IPS-18c (cell line): Measurements from ENCODE around the gene MAPK6.
"Not testable (repeated sequence)": the region's sequence is repeated elsewhere in the genome, so short reads cannot be mapped to it uniquely, and the experiment has no call there.

Source experiments
- H3K4me3 ChIP-seq: 2 replicates; pipeline ENCODE4 v1.7.0; 2013; ENCODE audit warnings: low read depth, mild to moderate bottlenecking, low read length, moderate library complexity; ENCODE audit not compliant: insufficient read depth
- H3K9me3 ChIP-seq: one replicate; pipeline ENCODE4 v1.6.1; 2013; ENCODE audit warnings: mild to moderate bottlenecking, low read length, moderate library complexity; ENCODE audit not compliant: control insufficient read depth, insufficient read depth

The MAPK6 gene

GRCh38 chr15:52086011-52086786 is 67.2 kb downstream of the MAPK6 start:
- Histone ChIP-seq H3K4me3 (no peak overlapping the region), H3K9me3 (no peaks in the 10 kb centered on the region)

GRCh38 chr15:52090193-52090592 is 71.2 kb downstream of the MAPK6 start:
- no peaks in the 10 kb centered on the region for H3K9me3 ChIP-seq
- no peak overlapping the region for H3K4me3 ChIP-seq

- H3K4me3 ChIP-seq = no peak overlapping the region
These were observed 74.1 kb downstream of the MAPK6 start for GRCh38 chr15:52093167-52093538.

GRCh38 chr15:52093539-52094510 is 74.8 kb downstream of the MAPK6 start:
- Histone ChIP-seq H3K9me3 (no peaks in the 10 kb centered on the region), H3K4me3 (no peak overlapping the region)

More at GRCh38 chr15:52093167-52093538, 74.1 kb downstream of the MAPK6 start:
- no peaks in the 10 kb centered on the region for H3K9me3 ChIP-seq

GRCh38 chr15:52094811-52095584 is 76.0 kb downstream of the MAPK6 start:
- no peaks in the 10 kb centered on the region for H3K9me3 ChIP-seq

GRCh38 chr15:52095597-52096262 is 76.7 kb downstream of the MAPK6 start:
- no peak overlapping the region for H3K4me3 ChIP-seq
- no peaks in the 10 kb centered on the region for H3K9me3 ChIP-seq

More at GRCh38 chr15:52094811-52095584, 76.0 kb downstream of the MAPK6 start:
- no peak overlapping the region for H3K4me3 ChIP-seq

- H3K4me3 ChIP-seq, H3K9me3 ChIP-seq: not testable (repeated sequence)
These were observed 77.5 kb downstream of the MAPK6 start for GRCh38 chr15:52096536-52096935.

GRCh38 chr15:52097180-52097579 is 78.2 kb downstream of the MAPK6 start:
- Histone ChIP-seq H3K9me3 (no peaks in the 10 kb centered on the region), H3K4me3 (no peak overlapping the region)

GRCh38 chr15:52098323-52098722 is 79.3 kb downstream of the MAPK6 start:
- no peaks in the 10 kb centered on the region for H3K9me3 ChIP-seq
- H3K4me3 ChIP-seq = no peak overlapping the region

GRCh38 chr15:52099651-52100272 is 80.7 kb downstream of the MAPK6 start:
- H3K4me3 ChIP-seq = no peak overlapping the region

GRCh38 chr15:52100807-52101442 is 81.9 kb downstream of the MAPK6 start:
- H3K4me3 ChIP-seq = no peak overlapping the region
- no peaks in the 10 kb centered on the region for H3K9me3 ChIP-seq

More at GRCh38 chr15:52099651-52100272, 80.7 kb downstream of the MAPK6 start:
- no peaks in the 10 kb centered on the region for H3K9me3 ChIP-seq

GRCh38 chr15:52101542-52102323 is 82.7 kb downstream of the MAPK6 start:
- Histone ChIP-seq H3K4me3 (no peak overlapping the region), H3K9me3 (no peaks in the 10 kb centered on the region)

GRCh38 chr15:52102463-52102862 is 83.4 kb downstream of the MAPK6 start:
- Histone ChIP-seq H3K9me3 (no peaks in the 10 kb centered on the region), H3K4me3 (no peak overlapping the region)

GRCh38 chr15:52103217-52104207 is 84.5 kb downstream of the MAPK6 start:
- Histone ChIP-seq H3K9me3 (no peaks in the 10 kb centered on the region), H3K4me3 (no peak overlapping the region)
